A673 (cell line): ENCODE data around the gene YIPF2. TPM values are rescaled to one million over a fixed set of nuclear protein-coding genes. Genes with fewer than 3 reads are reported as not detected.

Experiments used
- BruUV-seq: library from RNA; stranded (reverse); fragments of 400-500 nt; replicated peaks from 2 replicates; lab custom pipeline; 2021; lab: Mats Ljungman, UMichigan
- CTCF ChIA-PET: fragments of 300-600 bp; sonication (Branson Sonifier 250); formaldehyde crosslinking; loops from one replicate; lab custom pipeline; 2022; ENCODE audit warnings: antibody characterized with exemption; lab: Charles Lee
- POLR2A ChIA-PET: fragments of 300-600 bp; sonication (Branson Sonifier 250); formaldehyde crosslinking; loops from one replicate; lab custom pipeline; 2022; ENCODE audit warnings: antibody characterized with exemption; ENCODE audit not compliant: low non-redundant PET; lab: Charles Lee
- DNase-seq: peaks from one replicate; pipeline ENCODE4 v3.0.0-alpha.2; 2015; ENCODE audit warnings: low spot score
- H3K27ac ChIP-seq: fragments of 200-600 bp; sonication (generic); 2 replicates; pipeline ENCODE4 v1.5.1; 2016; ENCODE audit warnings: mixed run types, low read depth, mild to moderate bottlenecking, mixed read lengths, antibody characterized with exemption, low read length; ENCODE audit not compliant: poor library complexity, severe bottlenecking
- H3K27me3 ChIP-seq: fragments of 200-600 bp; sonication (generic); replicated peaks from 2 replicates; pipeline ENCODE4 v1.6.1; 2017; ENCODE audit warnings: mixed run types, low read depth, mild to moderate bottlenecking, mixed read lengths, antibody characterized with exemption, low read length; ENCODE audit not compliant: insufficient read depth, poor library complexity
- H3K36me3 ChIP-seq: fragments of 200-600 bp; sonication (generic); 2 replicates; pipeline ENCODE4 v1.6.1; 2016; ENCODE audit warnings: mixed run types, mild to moderate bottlenecking, mixed read lengths, antibody characterized with exemption, low read length; ENCODE audit not compliant: insufficient read depth, poor library complexity, severe bottlenecking
- H3K4me1 ChIP-seq: fragments of 200-600 bp; sonication (generic); 2 replicates; pipeline ENCODE4 v1.6.1; 2017; ENCODE audit warnings: mixed run types, mild to moderate bottlenecking, mixed read lengths, antibody characterized with exemption, low read length; ENCODE audit not compliant: insufficient read depth, poor library complexity, severe bottlenecking
- H3K4me3 ChIP-seq: fragments of 200-600 bp; sonication (generic); 2 replicates; pipeline ENCODE4 v1.5.1; 2016; ENCODE audit warnings: low read depth, mixed run types, mild to moderate bottlenecking, mixed read lengths, low read length; ENCODE audit not compliant: poor library complexity, severe bottlenecking
- H3K9me3 ChIP-seq: fragments of 200-600 bp; sonication (generic); 2 replicates; pipeline ENCODE4 v1.6.1; 2016; ENCODE audit warnings: mixed run types, low read depth, mild to moderate bottlenecking, mixed read lengths, antibody characterized with exemption, low read length; ENCODE audit not compliant: poor library complexity, severe bottlenecking
- EZH2 ChIP-seq: fragments of 200-600 bp; sonication (generic); IDR thresholded peaks from 2 replicates; pipeline ENCODE4 v1.6.1; 2017; ENCODE audit warnings: borderline replicate concordance, low read depth, mild to moderate bottlenecking, mixed read lengths, antibody characterized with exemption, low read length; ENCODE audit not compliant: poor library complexity, severe bottlenecking
- intact Hi-C: fragments of 100-400 bp; cut with micrococcal nuclease; formaldehyde crosslinking; loops from one replicate; pipeline ENCODE4 v1.10.0; 2022; ENCODE audit not compliant: unreplicated experiment
- total RNA-seq: library from RNA; stranded (reverse); gene quantifications from 2 replicates; pipeline ENCODE4 v1.2.3, GENCODE V29; 2021
- TF ChIP-seq, protein P1 (sequence below): fragments of 300-800, 200-600 bp; sonication (generic); conservative IDR thresholded peaks from 2 replicates; pipeline ENCODE4 v1.5.1; 2017; ENCODE audit warnings: low read depth, mild to moderate bottlenecking, antibody characterized with exemption, low read length, moderate library complexity, mixed read lengths

The YIPF2 gene
- total RNA-seq, 1 experiment from 2014 or later = 24.5 TPM

DNA sequence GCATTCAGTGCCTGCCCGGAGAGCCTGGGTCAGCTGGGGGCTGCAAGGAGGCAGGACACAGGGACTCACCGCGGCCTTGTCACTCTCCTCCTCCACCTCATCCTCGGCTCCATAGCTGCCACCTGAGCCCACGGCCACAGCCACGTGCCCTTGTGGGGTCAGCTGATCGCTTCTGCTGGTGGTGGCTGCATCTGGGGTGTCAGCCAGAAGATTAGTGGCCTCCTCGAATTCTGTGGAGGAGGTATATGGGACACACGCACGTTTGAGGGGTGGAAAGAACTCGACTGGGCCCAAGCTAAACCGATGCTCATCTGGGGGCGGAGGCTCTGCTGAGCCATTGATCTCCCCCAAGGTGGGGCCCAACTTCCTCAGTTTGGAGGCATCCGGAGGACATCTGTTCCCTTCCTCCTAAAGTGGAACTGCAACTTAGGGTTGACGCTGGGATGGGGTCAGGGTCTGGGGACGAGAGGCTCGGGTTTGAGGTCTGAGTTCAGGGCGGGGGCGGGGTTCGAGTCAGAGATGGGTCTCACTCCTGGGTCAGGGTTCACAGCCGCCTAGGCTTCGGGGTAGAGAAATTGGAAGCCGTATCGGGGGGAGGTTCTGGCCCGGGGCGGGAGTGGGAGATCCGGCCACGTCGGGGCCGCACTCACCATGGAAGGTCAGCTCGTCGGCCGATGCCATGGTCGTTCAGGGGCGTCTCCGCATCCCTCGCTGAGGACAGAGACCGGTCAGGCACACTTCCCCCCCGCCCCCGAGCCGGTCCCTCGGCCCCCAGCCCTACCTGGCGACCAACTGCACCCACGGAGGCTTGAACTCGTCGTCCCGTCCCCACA, 493 bp downstream of the YIPF2 start:
- intact Hi-C loops = loop anchor here (5.0 kb wide), 1 partner anchor 56 kb away; the partner anchor contains the start of gene CARM1
- TF ChIP-seq, protein P1, sequence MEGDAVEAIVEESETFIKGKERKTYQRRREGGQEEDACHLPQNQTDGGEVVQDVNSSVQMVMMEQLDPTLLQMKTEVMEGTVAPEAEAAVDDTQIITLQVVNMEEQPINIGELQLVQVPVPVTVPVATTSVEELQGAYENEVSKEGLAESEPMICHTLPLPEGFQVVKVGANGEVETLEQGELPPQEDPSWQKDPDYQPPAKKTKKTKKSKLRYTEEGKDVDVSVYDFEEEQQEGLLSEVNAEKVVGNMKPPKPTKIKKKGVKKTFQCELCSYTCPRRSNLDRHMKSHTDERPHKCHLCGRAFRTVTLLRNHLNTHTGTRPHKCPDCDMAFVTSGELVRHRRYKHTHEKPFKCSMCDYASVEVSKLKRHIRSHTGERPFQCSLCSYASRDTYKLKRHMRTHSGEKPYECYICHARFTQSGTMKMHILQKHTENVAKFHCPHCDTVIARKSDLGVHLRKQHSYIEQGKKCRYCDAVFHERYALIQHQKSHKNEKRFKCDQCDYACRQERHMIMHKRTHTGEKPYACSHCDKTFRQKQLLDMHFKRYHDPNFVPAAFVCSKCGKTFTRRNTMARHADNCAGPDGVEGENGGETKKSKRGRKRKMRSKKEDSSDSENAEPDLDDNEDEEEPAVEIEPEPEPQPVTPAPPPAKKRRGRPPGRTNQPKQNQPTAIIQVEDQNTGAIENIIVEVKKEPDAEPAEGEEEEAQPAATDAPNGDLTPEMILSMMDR = no peak
- TF ChIP-seq EZH2 = no peak
- no peaks in the 10 kb centered on the region for H3K27me3 ChIP-seq
- DNase-seq = no peak
- H3K4me1 ChIP-seq = peaks cover 15% of the 10 kb centered on the region
- H3K9me3 ChIP-seq = no peaks in the 10 kb centered on the region
- no TSS peak for BruUV-seq
- H3K4me3 ChIP-seq = peak overlapping the region; percentile 93
- ChIA-PET POLR2A (interaction anchor here (0.5 kb wide), 1 partner anchor 33 kb away, joined by 5 read pairs; no protein-coding TSS in a partner anchor), CTCF (interaction anchor here (0.6 kb wide), 1 partner anchor 197 kb away, joined by 5 read pairs; no protein-coding TSS in a partner anchor)
- H3K27ac ChIP-seq = peak overlapping the region; percentile 80
- H3K36me3 ChIP-seq = peaks cover 14% of the 10 kb centered on the region

- no peaks in the 10 kb centered on the region for H3K9me3 ChIP-seq
- peaks cover 31% of the 10 kb centered on the region for H3K36me3 ChIP-seq
- H3K4me3 ChIP-seq = no peak overlapping the region
- peaks cover 11% of the 10 kb centered on the region for H3K4me1 ChIP-seq
- CTCF ChIA-PET = no interaction called here
- DNase-seq = no peak
- POLR2A ChIA-PET = no interaction called here
- H3K27ac ChIP-seq = no peak overlapping the region
- no peaks in the 10 kb centered on the region for H3K27me3 ChIP-seq
- intact Hi-C loops = no loop called here
- no TSS peak for BruUV-seq
- TF ChIP-seq EZH2 = no peak
- TF ChIP-seq, protein P1 = no peak
Measured at GRCh38 chr19:10924597-10924996, 3.8 kb downstream of the YIPF2 start.

DNA sequence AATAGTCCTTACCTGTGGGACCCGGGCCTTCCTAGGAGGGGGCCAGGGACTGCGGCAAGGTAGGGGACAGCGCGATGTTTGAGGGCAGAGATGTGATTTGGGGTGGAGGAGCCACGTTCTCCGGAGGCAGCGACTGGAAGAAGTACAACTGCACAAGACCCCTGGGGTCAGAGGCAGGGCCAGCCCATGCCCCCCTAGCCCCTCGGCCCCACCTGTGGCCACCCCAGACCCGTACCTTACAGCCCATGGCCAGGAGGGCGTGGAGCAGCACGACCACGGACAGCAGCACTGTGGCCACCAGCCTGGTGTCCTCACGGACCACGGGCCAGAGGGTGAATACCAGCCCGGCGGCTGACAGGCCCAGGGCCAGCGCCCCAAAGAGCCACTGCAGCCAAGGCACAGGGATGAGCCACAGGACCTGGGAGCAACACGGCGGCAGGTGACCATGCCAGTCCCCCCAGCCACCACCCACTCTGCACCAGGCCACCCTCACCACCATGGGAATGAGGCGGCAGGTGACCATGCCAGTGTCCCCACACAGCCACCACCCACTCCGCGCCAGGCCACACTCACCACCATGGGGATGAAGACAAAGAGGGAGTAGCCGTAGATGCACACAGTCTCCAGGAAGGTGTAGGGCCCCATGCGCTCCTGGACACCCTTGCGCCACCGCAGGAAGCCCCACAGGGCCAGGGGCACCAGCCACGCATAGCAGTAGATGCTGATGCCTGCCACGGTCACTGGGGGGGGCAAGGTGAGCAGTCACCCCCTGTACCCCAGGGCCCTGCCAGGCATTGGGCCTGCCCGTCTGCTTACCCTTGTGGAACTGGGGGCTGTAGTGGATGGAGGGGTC, 5.0 kb downstream of the YIPF2 start:
- DNase-seq = no peak
- CTCF ChIA-PET = interaction anchor here (0.8 kb wide), 1 partner anchor 51 kb away, joined by 3 read pairs; no protein-coding TSS in a partner anchor
- Histone ChIP-seq H3K4me3 (no peak overlapping the region), H3K36me3 (peaks cover 37% of the 10 kb centered on the region), H3K4me1 (peaks cover 7% of the 10 kb centered on the region), H3K9me3 (no peaks in the 10 kb centered on the region), H3K27ac (no peak overlapping the region), H3K27me3 (no peaks in the 10 kb centered on the region)
- TF ChIP-seq EZH2 = no peak
- TF ChIP-seq, protein P1 = no peak
- no TSS peak for BruUV-seq
- intact Hi-C loops = no loop called here
- POLR2A ChIA-PET = no interaction called here
